Astrocyte (in vitro differentiated cells and primary cell): Measurements from ENCODE around the gene UGT1A9. TPM values are rescaled to one million over a fixed set of nuclear protein-coding genes. Genes with fewer than 3 reads are reported as not detected.
"Not testable (repeated sequence)": the region's sequence is repeated elsewhere in the genome, so short reads cannot be mapped to it uniquely, and the experiment has no call there.

ENCODE experiments used
- DNase-seq: peaks from one replicate; pipeline ENCODE4 v3.0.0-alpha.2; 2010; ENCODE audit warnings: low read depth
- FAIRE-seq: peaks from 2 replicates; lab custom pipeline; 2011; peaks lifted over from hg19 to GRCh38; lab: Jason Lieb, UNC
- H2AFZ ChIP-seq: 2 replicates; pipeline ENCODE4 v1.6.0; 2012; ENCODE audit warnings: low read depth, low read length, inconsistent platforms
- H3K27ac ChIP-seq: 2 replicates; pipeline ENCODE4 v1.5.1; 2011; ENCODE audit warnings: low read depth, low read length, inconsistent platforms
- H3K27me3 ChIP-seq: 2 replicates; pipeline ENCODE4 v1.6.0; 2011; ENCODE audit warnings: low read length, inconsistent platforms; ENCODE audit not compliant: insufficient read depth
- H3K36me3 ChIP-seq: 2 replicates; pipeline ENCODE4 v1.5.1; 2011; ENCODE audit warnings: low read length, inconsistent platforms; ENCODE audit not compliant: insufficient read depth
- H3K4me1 ChIP-seq: 2 replicates; pipeline ENCODE4 v1.5.1; 2011; ENCODE audit warnings: low read length, inconsistent platforms; ENCODE audit not compliant: insufficient read depth
- H3K4me2 ChIP-seq: 2 replicates; pipeline ENCODE4 v1.6.0; 2012; ENCODE audit warnings: low read length, inconsistent platforms
- H3K4me3 ChIP-seq: 2 replicates; pipeline ENCODE4 v1.5.1; 2011; ENCODE audit warnings: low read depth, mild to moderate bottlenecking, low read length, inconsistent platforms; ENCODE audit not compliant: insufficient read depth
- H3K79me2 ChIP-seq: 2 replicates; pipeline ENCODE4 v1.6.0; 2012; ENCODE audit warnings: mild to moderate bottlenecking, low read length, inconsistent platforms; ENCODE audit not compliant: insufficient read depth
- H3K9ac ChIP-seq: 2 replicates; pipeline ENCODE4 v1.6.0; 2012; ENCODE audit warnings: mild to moderate bottlenecking, low read length, inconsistent platforms
- H3K9me3 ChIP-seq: 2 replicates; pipeline ENCODE4 v1.5.1; 2012; ENCODE audit warnings: low read depth, mild to moderate bottlenecking, low read length, inconsistent platforms; ENCODE audit not compliant: insufficient read depth
- H4K20me1 ChIP-seq: 2 replicates; pipeline ENCODE4 v1.6.0; 2012; ENCODE audit warnings: low read length, inconsistent platforms; ENCODE audit not compliant: insufficient read depth
- H3K27ac Mint-ChIP-seq: one replicate; pipeline ENCODE4 v1.8.0; 2021; ENCODE audit warnings: mild to moderate bottlenecking, mixed read lengths; ENCODE audit not compliant: unreplicated experiment
- H3K27me3 Mint-ChIP-seq: one replicate; pipeline ENCODE4 v1.8.0; 2021; ENCODE audit warnings: low read depth, mixed read lengths; ENCODE audit not compliant: unreplicated experiment
- H3K36me3 Mint-ChIP-seq: one replicate; pipeline ENCODE4 v1.8.0; 2021; ENCODE audit warnings: low read depth, mixed read lengths; ENCODE audit not compliant: unreplicated experiment
- H3K4me1 Mint-ChIP-seq: one replicate; pipeline ENCODE4 v1.8.0; 2021; ENCODE audit warnings: low read depth, mixed read lengths; ENCODE audit not compliant: unreplicated experiment
- H3K4me3 Mint-ChIP-seq: one replicate; pipeline ENCODE4 v1.8.0; 2021; ENCODE audit warnings: mild to moderate bottlenecking, moderate library complexity, mixed read lengths; ENCODE audit not compliant: unreplicated experiment
- H3K9me3 Mint-ChIP-seq: one replicate; pipeline ENCODE4 v1.8.0; 2021; ENCODE audit warnings: mild to moderate bottlenecking, mixed read lengths; ENCODE audit not compliant: unreplicated experiment
- EZH2 ChIP-seq: IDR thresholded peaks from 2 replicates; pipeline ENCODE4 v1.6.1; 2012; ENCODE audit warnings: mild to moderate bottlenecking, low read length, inconsistent platforms; ENCODE audit not compliant: insufficient read depth
- total RNA-seq: library from RNA; stranded (reverse); gene quantifications from 2 replicates; pipeline ENCODE4 v1.2.1, GENCODE V29; 2021
- TF ChIP-seq, protein P1 (sequence below): IDR thresholded peaks from 2 replicates; pipeline ENCODE4 v1.5.1; 2011; ENCODE audit warnings: low read depth, mild to moderate bottlenecking, inconsistent platforms, low read length, moderate library complexity; ENCODE audit not compliant: insufficient read depth

UGT1A9 gene
- total RNA-seq, 1 donor from 2014 or later: not detected

DNA sequence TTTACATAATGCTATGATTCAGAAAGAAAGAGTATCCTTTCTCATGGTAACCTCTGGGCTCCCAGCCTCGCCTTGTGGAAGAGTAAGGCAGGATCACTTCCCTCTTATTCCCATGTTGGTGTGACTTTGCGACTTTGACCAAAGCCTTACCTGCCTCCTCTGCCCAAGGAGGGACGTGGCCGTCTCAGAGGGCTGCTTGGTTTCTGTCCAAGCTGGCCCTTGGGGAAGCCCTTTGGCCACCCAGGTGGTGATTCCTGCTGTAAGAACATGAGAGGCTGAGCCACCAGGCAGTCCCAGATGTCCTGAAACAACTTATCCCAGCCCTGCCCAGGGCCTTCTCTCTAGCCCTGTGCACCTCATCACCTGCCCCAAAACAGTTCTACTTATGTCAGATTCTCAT is 27.0 kb downstream of the UGT1A9 start:
- no peak for FAIRE-seq
- Histone ChIP-seq H3K79me2 (no peaks in the 10 kb centered on the region), H3K27ac (no peak overlapping the region), H3K4me1 (no peaks in the 10 kb centered on the region), H3K27me3 (no peaks in the 10 kb centered on the region), H3K36me3 (no peaks in the 10 kb centered on the region), H3K9ac (no peak overlapping the region), H2AFZ (no peak overlapping the region), H3K9me3 (no peaks in the 10 kb centered on the region), H3K4me3 (no peak overlapping the region), H3K4me2 (no peak overlapping the region), H4K20me1 (no peaks in the 10 kb centered on the region)
- TF ChIP-seq, protein P1, sequence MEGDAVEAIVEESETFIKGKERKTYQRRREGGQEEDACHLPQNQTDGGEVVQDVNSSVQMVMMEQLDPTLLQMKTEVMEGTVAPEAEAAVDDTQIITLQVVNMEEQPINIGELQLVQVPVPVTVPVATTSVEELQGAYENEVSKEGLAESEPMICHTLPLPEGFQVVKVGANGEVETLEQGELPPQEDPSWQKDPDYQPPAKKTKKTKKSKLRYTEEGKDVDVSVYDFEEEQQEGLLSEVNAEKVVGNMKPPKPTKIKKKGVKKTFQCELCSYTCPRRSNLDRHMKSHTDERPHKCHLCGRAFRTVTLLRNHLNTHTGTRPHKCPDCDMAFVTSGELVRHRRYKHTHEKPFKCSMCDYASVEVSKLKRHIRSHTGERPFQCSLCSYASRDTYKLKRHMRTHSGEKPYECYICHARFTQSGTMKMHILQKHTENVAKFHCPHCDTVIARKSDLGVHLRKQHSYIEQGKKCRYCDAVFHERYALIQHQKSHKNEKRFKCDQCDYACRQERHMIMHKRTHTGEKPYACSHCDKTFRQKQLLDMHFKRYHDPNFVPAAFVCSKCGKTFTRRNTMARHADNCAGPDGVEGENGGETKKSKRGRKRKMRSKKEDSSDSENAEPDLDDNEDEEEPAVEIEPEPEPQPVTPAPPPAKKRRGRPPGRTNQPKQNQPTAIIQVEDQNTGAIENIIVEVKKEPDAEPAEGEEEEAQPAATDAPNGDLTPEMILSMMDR: no peak
- TF ChIP-seq EZH2: no peak
- Mint-ChIP-seq H3K9me3 (peaks cover 4% of the 10 kb centered on the region), H3K27ac (no peak overlapping the region), H3K4me3 (no peak overlapping the region), H3K36me3 (no peaks in the 10 kb centered on the region), H3K27me3 (peaks cover 1% of the 10 kb centered on the region), H3K4me1 (no peaks in the 10 kb centered on the region)
- no peak for DNase-seq

DNA sequence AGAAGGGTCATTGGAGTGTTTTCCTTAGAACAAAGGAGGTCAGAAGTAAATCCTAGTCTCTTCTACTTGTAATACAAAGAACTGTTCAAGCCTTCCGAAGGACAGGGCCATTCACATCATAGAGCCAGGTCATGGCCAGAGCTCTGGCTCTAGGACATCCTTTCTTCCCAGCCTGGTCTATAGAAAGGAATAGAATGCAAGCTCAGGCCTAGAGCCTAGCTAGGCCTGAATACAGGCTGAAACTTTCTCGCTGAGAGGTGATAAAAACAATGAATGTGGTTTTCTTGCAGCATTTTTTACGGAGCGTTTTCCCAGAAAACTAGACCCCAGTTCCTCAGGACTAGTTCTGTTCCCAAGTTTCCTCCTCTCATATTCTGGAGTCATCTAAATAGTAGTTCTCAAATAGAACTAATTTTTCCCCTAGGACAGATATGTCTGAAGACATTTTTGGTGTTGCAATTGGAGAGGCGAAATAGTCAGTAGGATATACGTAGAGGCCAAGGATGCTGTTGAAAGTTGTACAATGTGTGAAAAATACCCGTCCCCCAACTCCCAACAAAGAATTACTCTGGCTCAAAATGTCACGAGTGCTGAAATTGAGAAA is 27.8 kb downstream of the UGT1A9 start:
- FAIRE-seq (no peak), DNase-seq (no peak)
- no peak overlapping the region for H3K4me2 ChIP-seq
- H3K4me3 ChIP-seq: no peak overlapping the region
- H3K4me1 ChIP-seq: no peaks in the 10 kb centered on the region
- no peak overlapping the region for H3K4me3 Mint-ChIP-seq
- H3K27ac Mint-ChIP-seq: peak overlapping the region; percentile 38
- no peaks in the 10 kb centered on the region for H3K79me2 ChIP-seq
- TF ChIP-seq, protein P1: no peak
- TF ChIP-seq EZH2: no peak
- H3K27me3 Mint-ChIP-seq: no peaks in the 10 kb centered on the region
- H3K9ac ChIP-seq: peak overlapping the region; percentile 40
- H3K9me3 ChIP-seq: no peaks in the 10 kb centered on the region
- peaks cover 2% of the 10 kb centered on the region for H3K9me3 Mint-ChIP-seq
- peak overlapping the region; percentile 65 for H3K27ac ChIP-seq
- H2AFZ ChIP-seq: no peak overlapping the region
- H3K27me3 ChIP-seq: no peaks in the 10 kb centered on the region
- H4K20me1 ChIP-seq: no peaks in the 10 kb centered on the region
- no peaks in the 10 kb centered on the region for H3K4me1 Mint-ChIP-seq
- H3K36me3 ChIP-seq: no peaks in the 10 kb centered on the region
- no peaks in the 10 kb centered on the region for H3K36me3 Mint-ChIP-seq

GRCh38 chr2:233700028-233700635 is 28.4 kb downstream of the UGT1A9 start:
- FAIRE-seq (no peak), DNase-seq (peak; percentile 88)
- Histone ChIP-seq H3K4me3 (no peak overlapping the region), H3K9me3 (no peaks in the 10 kb centered on the region), H2AFZ (no peak overlapping the region), H3K27ac (peak overlapping the region; percentile 65), H3K79me2 (no peaks in the 10 kb centered on the region), H3K9ac (peak overlapping the region; percentile 40), H3K36me3 (no peaks in the 10 kb centered on the region), H4K20me1 (no peaks in the 10 kb centered on the region), H3K4me1 (no peaks in the 10 kb centered on the region), H3K4me2 (no peak overlapping the region), H3K27me3 (no peaks in the 10 kb centered on the region)
- Mint-ChIP-seq H3K4me1 (no peaks in the 10 kb centered on the region), H3K4me3 (no peak overlapping the region), H3K27me3 (no peaks in the 10 kb centered on the region), H3K27ac (peak overlapping the region; percentile 38), H3K36me3 (no peaks in the 10 kb centered on the region), H3K9me3 (peaks cover 2% of the 10 kb centered on the region)
- TF ChIP-seq EZH2: no peak
- TF ChIP-seq, protein P1: no peak

DNA sequence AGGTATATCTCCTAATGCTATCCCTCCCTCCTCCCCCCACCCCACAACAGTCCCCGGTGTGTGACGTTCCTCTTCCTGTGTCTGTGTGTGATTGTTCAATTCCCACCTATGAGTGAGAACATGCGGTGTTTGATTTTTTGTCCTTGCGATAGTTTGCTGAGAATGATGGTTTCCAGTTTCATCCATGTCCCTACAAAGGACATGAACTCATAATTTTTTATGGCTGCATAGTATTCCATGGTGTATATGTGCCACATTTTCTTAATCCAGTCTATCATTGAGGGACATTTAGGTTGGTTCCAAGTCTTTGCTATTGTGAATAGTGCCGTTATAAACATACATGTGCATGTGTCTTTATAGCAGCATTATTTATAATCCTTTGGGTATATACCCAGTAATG is 29.1 kb downstream of the UGT1A9 start:
- not testable (repeated sequence) for H3K4me2 ChIP-seq

More for the DNA sequence above, 29.1 kb downstream of the UGT1A9 start:
- H3K4me3 Mint-ChIP-seq, H2AFZ ChIP-seq, H3K9me3 Mint-ChIP-seq, H3K27ac ChIP-seq, DNase-seq, H3K9me3 ChIP-seq, H4K20me1 ChIP-seq, H3K36me3 ChIP-seq, H3K4me1 Mint-ChIP-seq, H3K79me2 ChIP-seq, H3K4me3 ChIP-seq, H3K36me3 Mint-ChIP-seq, FAIRE-seq, H3K27ac Mint-ChIP-seq, H3K27me3 ChIP-seq, H3K4me1 ChIP-seq, H3K9ac ChIP-seq, H3K27me3 Mint-ChIP-seq: not testable (repeated sequence)
